ENCODE results near the gene CAVIN3. TPM values are rescaled to one million over a fixed set of nuclear protein-coding genes. Genes with fewer than 3 reads are reported as not detected.
"Not testable (repeated sequence)": the region's sequence is repeated elsewhere in the genome, so short reads cannot be mapped to it uniquely, and the experiment has no call there.

Gene CAVIN3
- total RNA-seq, 1 donor from 2014 or later, result 127 TPM

DNA sequence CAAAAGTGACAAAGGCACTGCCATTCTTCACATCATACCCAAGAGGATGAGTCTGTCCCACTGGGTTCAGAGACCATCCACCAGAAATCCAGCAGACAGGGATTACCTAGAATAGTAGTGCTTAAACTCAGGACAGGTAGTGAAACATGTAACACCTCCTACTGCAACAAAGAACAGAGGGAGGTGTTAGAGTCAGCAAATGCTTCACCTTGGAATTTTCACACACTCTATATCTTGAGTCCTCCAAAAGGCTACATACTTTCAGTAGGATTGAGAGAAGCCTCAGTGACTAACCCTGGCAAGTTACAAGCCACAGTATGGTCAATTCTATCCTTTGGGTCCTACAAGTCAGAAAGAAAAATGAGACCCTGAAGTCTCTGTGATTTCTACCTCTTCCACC, 6.0 kb upstream of the CAVIN3 start:
- DNase-seq (ENCODE audit: low read depth in 2 of 2), result no peak

- DNase-seq (ENCODE audit: low read depth in 2 of 2), result no peak
Measured at GRCh38 chr11:6323291-6323905, 3.1 kb upstream of the CAVIN3 start.

DNA sequence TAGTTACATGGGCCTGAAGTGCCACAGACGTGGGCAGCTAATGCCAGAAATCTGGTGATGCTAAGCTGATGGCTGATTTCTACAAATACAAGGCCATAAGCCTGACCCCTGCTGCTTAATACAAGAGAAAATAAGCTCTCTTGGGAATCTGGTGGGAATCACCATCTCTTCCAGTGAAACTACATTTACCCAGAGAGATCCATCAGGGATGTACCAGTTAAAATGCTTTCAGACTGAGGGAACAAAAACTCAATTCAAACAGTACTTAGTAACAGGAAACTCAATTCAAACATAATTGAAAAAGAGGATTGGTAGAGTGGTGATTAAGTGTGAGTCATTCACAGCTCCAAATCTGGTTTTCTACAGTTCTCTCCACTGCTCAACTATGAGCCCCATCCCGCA, 1.7 kb upstream of the CAVIN3 start:
- DNase-seq (ENCODE audit: low read depth in 2 of 2), result peak in 1 of 2 donors; percentile 78

GRCh38 chr11:6321356-6321755, 1.1 kb upstream of the CAVIN3 start:
- no peak for DNase-seq (ENCODE audit: low read depth in 2 of 2)

DNA sequence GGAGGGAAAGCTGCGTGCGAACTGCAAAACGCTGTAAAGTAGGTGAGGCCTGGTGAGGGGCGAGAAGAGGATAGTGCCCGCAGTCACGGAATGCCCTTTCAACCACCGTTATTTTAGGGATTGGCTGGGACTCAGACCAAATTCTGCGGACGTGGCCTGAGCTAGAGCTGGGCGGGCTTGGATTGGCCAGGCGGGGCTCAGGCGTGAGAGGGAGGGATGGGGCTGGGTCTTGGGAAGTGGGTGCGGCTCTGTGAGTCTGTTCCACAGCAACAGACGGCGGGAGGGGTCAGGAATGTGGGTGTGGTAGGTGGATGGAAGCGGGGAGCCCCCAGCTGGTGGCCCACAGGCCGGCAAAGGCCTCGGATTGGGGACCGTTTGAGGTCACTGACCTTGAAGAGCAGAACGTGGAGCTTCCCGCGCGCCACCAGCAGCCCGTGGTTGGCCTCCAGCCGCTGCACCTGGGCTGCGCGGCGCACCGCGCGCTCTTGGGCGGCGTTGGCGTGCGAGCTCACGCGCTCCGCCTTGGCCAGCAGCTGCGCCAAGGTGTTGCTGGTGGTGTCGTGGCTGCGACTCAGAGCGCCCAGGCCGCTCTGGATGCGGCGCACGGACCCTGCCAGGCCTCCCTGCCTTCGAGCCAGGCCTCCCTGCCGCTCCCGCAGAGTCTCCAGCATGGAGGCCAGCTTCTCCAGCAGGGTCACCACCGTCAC, 444 bp downstream of the CAVIN3 start:
- DNase-seq (ENCODE audit: low read depth in 2 of 2), result peak; percentile 43 to 93

DNA sequence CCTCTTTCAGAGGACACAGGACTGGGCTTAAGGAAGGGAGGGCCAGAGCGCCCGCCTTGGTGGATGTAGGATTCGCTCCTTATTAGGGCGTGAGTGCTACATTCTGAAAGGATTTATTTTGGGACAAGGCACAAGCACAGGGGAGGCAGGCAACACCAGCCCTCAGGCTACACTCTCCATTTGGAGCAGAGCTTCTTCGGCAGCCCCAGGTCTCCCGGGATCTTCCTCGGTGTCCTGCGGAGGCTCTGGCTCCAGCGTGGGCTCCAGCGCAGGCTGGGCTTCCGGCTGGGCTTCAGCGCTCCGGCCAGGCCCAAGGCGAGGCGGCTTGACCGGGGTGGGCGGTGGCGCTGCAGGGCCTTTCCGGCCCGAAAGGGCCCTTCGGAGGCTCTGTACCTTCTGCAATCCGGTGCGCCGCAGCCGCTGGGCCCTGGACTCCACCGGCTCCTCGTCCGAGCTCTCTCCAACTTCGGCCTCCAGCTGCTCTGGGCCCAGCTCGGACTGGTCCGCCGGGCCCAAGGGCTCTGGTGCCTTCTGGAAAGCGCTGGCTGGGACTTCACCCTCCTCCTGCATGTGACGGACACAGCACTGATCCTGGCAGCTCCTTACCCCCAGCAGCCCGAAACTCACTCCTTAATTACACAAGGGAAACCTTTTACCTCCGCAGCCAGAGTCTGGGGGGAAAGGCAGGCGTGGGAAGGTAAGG, 1.1 kb downstream of the CAVIN3 start:
- peak in 1 of 2 donors; percentile 52 for DNase-seq (ENCODE audit: low read depth in 2 of 2)

GRCh38 chr11:6318204-6318603, 2.1 kb downstream of the CAVIN3 start:
- DNase-seq (ENCODE audit: low read depth in 2 of 2), result no peak

DNA sequence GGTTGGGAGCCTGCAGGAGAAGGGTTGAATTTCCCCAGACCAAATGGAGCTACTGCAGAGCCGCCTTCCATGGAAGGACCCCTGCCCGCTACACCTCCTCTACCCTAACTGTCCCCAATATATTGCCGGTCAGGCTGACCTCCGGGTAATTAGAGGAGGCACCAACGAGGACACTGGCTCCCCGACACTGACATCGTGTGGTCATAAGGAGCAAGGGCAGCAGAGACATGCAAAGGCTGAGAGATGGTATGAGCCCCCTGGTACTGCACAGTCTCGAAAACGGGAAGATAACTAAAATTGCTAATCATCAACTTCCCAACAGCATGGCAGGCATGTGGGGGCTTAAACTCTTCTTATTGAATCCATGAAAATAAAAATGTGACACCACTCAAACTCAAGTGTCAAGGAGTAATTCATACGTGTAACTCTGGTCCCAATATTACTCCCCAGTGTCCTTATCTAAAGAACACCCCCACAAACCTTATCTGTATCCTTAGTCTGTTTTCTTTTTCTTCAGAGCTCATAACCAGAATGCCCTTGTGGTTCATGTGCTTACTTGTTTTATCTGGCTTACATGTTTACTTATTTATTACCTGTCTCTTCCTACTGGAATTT, 4.4 kb downstream of the CAVIN3 start:
- peak; percentile 38 to 66 for DNase-seq (ENCODE audit: low read depth in 2 of 2)

DNA sequence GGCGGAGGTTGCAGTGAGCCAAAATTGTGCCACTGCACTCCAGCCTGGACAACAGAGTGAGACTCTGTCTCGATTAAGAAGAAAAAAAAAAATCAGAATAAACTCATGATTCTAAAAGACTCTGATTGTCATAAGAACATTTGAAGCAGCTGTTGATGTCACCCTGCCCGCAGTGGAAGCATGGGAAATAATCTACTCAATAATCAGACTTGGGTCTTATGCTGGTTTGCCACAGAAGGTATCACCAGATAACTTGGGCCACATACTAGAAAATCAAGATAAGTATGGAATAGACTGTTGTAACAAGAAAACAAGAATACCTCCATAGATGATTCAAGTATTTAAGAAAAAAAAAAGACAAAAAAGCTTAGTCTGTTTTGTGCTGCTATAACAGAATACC, 8.2 kb downstream of the CAVIN3 start:
- DNase-seq (ENCODE audit: low read depth in 2 of 2), result no peak

DNA sequence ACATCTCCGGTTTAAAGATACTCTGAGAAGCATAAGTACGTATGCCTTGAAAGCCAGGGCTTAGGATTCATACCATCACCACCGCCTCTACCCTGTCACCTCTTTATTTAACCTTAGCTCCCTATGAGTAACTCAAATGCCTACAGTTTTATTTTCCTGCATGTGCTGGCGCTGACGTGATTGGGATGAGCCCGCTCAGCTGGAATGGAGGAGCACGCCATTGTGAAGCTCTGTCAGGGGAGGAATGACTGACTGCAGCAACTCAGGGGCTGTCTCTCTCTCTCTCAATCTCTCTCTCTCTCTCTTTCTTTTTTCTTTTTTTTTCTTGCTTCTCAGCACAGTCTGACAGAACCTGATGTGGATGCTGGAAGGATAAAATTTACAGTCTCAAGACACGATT, 12.4 kb downstream of the CAVIN3 start:
- no peak for DNase-seq (ENCODE audit: low read depth in 2 of 2)

- no peak for DNase-seq (ENCODE audit: low read depth in 2 of 2)
Measured at GRCh38 chr11:6305297-6305696, 15.0 kb downstream of the CAVIN3 start.

- no peak for DNase-seq (ENCODE audit: low read depth in 2 of 2)
Measured at GRCh38 chr11:6303661-6304060, 16.6 kb downstream of the CAVIN3 start.

GRCh38 chr11:6301096-6301495, 19.2 kb downstream of the CAVIN3 start:
- no peak for DNase-seq (ENCODE audit: low read depth in 2 of 2)

DNA sequence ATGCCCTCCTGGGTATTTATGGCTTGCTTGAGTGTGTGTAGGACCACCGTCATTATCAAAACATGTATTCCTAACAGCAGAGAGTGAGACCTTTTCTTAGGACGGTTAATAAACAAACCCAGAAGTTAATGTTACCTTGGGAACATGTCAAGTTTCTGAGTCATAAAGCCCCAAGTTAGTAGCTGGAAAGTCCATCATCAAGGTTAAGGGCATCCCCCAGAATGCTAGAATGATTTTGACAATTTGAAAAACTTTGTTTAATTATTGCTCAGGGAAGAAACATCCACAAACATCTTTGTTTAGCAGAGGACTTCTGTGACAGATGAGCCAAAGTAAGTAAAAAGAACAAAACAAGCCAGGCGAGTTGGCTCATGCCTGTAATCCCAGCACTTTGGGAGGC, 20.0 kb downstream of the CAVIN3 start:
- no peak for DNase-seq (ENCODE audit: low read depth in 2 of 2)

GRCh38 chr11:6298605-6299004, 21.7 kb downstream of the CAVIN3 start:
- peak in 1 of 2 donors; percentile 61 for DNase-seq (ENCODE audit: low read depth in 2 of 2)

DNA sequence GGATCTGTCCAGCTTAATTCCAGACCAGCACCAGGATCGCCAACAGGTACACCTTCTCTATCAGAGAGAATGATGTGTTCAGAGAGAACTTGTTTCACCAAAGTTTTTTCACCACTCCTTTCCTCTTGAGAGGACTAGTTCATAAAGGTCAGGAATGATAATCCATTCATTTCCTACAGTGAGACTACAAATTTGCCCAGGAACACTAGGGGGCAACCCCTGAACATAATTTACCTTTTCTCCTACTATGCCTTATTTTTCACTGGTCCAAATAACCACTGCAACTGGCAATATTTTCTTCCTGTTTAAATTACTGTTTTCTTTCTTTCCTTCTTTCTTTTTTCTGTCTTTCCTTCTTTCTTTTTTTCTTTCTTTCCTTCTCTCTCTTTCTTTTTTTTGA, 22.5 kb downstream of the CAVIN3 start:
- peak in 1 of 2 donors; percentile 32 for DNase-seq (ENCODE audit: low read depth in 2 of 2)

GRCh38 chr11:6285019-6285418, 35.3 kb downstream of the CAVIN3 start:
- no peak for DNase-seq (ENCODE audit: low read depth in 2 of 2)

DNA sequence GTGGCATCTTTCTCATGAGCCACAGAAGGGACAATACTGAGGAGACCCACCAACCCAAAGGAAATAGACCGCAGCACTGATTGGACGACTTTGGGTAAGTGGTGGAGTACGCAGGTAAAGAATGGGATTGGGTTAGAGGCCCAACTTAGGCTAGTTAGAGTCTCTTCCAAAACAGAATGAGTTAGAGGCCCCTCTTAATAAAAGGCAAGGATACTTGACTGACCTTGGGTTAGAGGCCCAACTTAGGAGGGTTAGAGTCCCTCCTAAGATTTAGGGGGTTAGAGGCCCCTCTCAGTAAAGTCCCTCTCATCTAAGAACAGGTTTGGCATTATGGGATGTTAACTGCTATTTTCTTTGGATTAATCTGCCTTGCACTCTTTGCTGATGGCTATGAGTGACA, 36.1 kb downstream of the CAVIN3 start:
- DNase-seq (ENCODE audit: low read depth in 2 of 2), result no peak

GRCh38 chr11:6283453-6284023, 36.8 kb downstream of the CAVIN3 start:
- DNase-seq (ENCODE audit: low read depth in 2 of 2), result no peak

- DNase-seq (ENCODE audit: low read depth in 2 of 2), result not testable (repeated sequence)
Measured at GRCh38 chr11:6280809-6281208, 39.5 kb downstream of the CAVIN3 start.

GRCh38 chr11:6273188-6273587, 47.1 kb downstream of the CAVIN3 start:
- no peak for DNase-seq (ENCODE audit: low read depth in 2 of 2)

- no peak for DNase-seq (ENCODE audit: low read depth in 2 of 2)
Measured at GRCh38 chr11:6271598-6271997, 48.7 kb downstream of the CAVIN3 start.

Data from dermis microvascular lymphatic vessel endothelial cell (primary cell).